Smooth muscle cell (in vitro differentiated cells): ENCODE data around the gene CDK9. TPM values are rescaled to one million over a fixed set of nuclear protein-coding genes. Genes with fewer than 3 reads are reported as not detected.
A peak's percentile ranks its signal among the peaks of the same experiment; 100 is the strongest.

Experiments used
- DNase-seq: peaks from one replicate; lab custom pipeline; 2025; ENCODE audit not compliant: unreplicated experiment; lab: John Stamatoyannopoulos, UW
- H2AFZ ChIP-seq: fragments of 200-600 bp; sonication (generic); 2 replicates; pipeline ENCODE4 v1.6.0; 2016; ENCODE audit warnings: antibody characterized with exemption, low read depth, mild to moderate bottlenecking
- H3F3A ChIP-seq: fragments of 200-600 bp; sonication (generic); 2 replicates; pipeline ENCODE4 v1.6.0; 2017; ENCODE audit warnings: antibody characterized with exemption, low read depth
- H3K27ac ChIP-seq: fragments of 200-600 bp; sonication (generic); 2 replicates; pipeline ENCODE4 v1.5.1; 2016; ENCODE audit warnings: low read depth, mild to moderate bottlenecking
- H3K27me3 ChIP-seq: fragments of 200-600 bp; sonication (generic); 2 replicates; pipeline ENCODE4 v1.6.1; 2016; ENCODE audit warnings: low read depth, mild to moderate bottlenecking
- H3K36me3 ChIP-seq: fragments of 200-600 bp; sonication (generic); 2 replicates; pipeline ENCODE4 v1.5.1; 2016; ENCODE audit warnings: low read depth
- H3K4me1 ChIP-seq: fragments of 200-600 bp; sonication (generic); 2 replicates; pipeline ENCODE4 v1.5.1; 2016; ENCODE audit warnings: low read depth
- H3K4me2 ChIP-seq: fragments of 200-600 bp; sonication (generic); 2 replicates; pipeline ENCODE4 v1.6.0; 2016; ENCODE audit warnings: mild to moderate bottlenecking
- H3K4me3 ChIP-seq: fragments of 200-600 bp; sonication (generic); 2 replicates; pipeline ENCODE4 v1.5.1; 2016; ENCODE audit warnings: mild to moderate bottlenecking
- H3K79me2 ChIP-seq: fragments of 200-600 bp; sonication (generic); 2 replicates; pipeline ENCODE4 v1.6.0; 2016; ENCODE audit warnings: low read depth, mild to moderate bottlenecking
- H3K9ac ChIP-seq: fragments of 200-600 bp; sonication (generic); 2 replicates; pipeline ENCODE4 v1.6.0; 2016; ENCODE audit warnings: low read depth
- H3K9me3 ChIP-seq: fragments of 200-600 bp; sonication (generic); replicated peaks from 2 replicates; pipeline ENCODE4 v1.5.1; 2016; ENCODE audit warnings: low read depth
- H4K20me1 ChIP-seq: fragments of 200-600 bp; sonication (generic); 2 replicates; pipeline ENCODE4 v1.6.0; 2016; ENCODE audit warnings: low read depth
- CTCF ChIP-seq: fragments of 200-600 bp; sonication (generic); IDR thresholded peaks from 2 replicates; pipeline ENCODE4 v1.5.1; 2017; ENCODE audit warnings: borderline replicate concordance, mild to moderate bottlenecking, antibody characterized with exemption; ENCODE audit not compliant: insufficient read depth, poor library complexity, severe bottlenecking
- WGBS: methylation state at CpG from one replicate; pipeline ENCODE4 v1.1.7; 2016; ENCODE audit warnings: low lambda C conversion rate; 5-methylcytosine and 5-hydroxymethylcytosine counted together
- polyA plus RNA-seq: library from polyadenylated mRNA; unstranded; fragments of >200 nt; fragmentation: Nextera tagmentation; extraction: Ambion mirVana; gene quantifications from 2 replicates; pipeline ENCODE4 v1.2.1, GENCODE V29; 2016
- total RNA-seq: library from RNA; depleted of rRNA; stranded (reverse); fragments of >200 nt; gene quantifications from 2 replicates; pipeline ENCODE4 v1.2.3, GENCODE V29; 2014

The CDK9 gene
- total and polyA plus RNA-seq, 2 experiments from 2014 or later, result 38.2 to 68.6 TPM

GRCh38 chr9:127765418-127765817 is 20.4 kb upstream of the CDK9 start:
- Histone ChIP-seq H3K27me3 (no peaks in the 10 kb centered on the region), H3K4me2 (no peak overlapping the region), H3K79me2 (no peaks in the 10 kb centered on the region), H3K36me3 (no peaks in the 10 kb centered on the region), H4K20me1 (no peaks in the 10 kb centered on the region), H3K27ac (no peak overlapping the region), H3K9ac (no peak overlapping the region), H3K4me3 (no peak overlapping the region), H3F3A (no peaks in the 10 kb centered on the region), H2AFZ (no peak overlapping the region), H3K4me1 (no peaks in the 10 kb centered on the region), H3K9me3 (no peaks in the 10 kb centered on the region)
- 91% methylated on average over 1 of the region's 1 CpG for WGBS
- DNase-seq, result no peak
- no peak for TF ChIP-seq CTCF

- no peaks in the 10 kb centered on the region for H3K79me2 ChIP-seq
- no peak overlapping the region for H3K9ac ChIP-seq
- H3K9me3 ChIP-seq, result no peaks in the 10 kb centered on the region
- no peaks in the 10 kb centered on the region for H3F3A ChIP-seq
- no peak for TF ChIP-seq CTCF
- peaks cover 8% of the 10 kb centered on the region for H3K4me1 ChIP-seq
- H3K27ac ChIP-seq, result no peak overlapping the region
- no peak overlapping the region for H3K4me2 ChIP-seq
- WGBS, result 68% methylated on average over 3 of the region's 3 CpGs
- no peaks in the 10 kb centered on the region for H3K36me3 ChIP-seq
- no peak overlapping the region for H2AFZ ChIP-seq
- H3K4me3 ChIP-seq, result no peak overlapping the region
- H4K20me1 ChIP-seq, result no peaks in the 10 kb centered on the region
- no peak for DNase-seq
- H3K27me3 ChIP-seq, result no peaks in the 10 kb centered on the region
These were observed 18.4 kb upstream of the CDK9 start for GRCh38 chr9:127767410-127767809.

GRCh38 chr9:127767909-127768331 is 17.9 kb upstream of the CDK9 start:
- Histone ChIP-seq H3K27me3 (no peaks in the 10 kb centered on the region), H3K9ac (no peak overlapping the region), H3K4me3 (no peak overlapping the region), H3K9me3 (no peaks in the 10 kb centered on the region), H3F3A (no peaks in the 10 kb centered on the region), H4K20me1 (no peaks in the 10 kb centered on the region), H3K4me1 (peaks cover 8% of the 10 kb centered on the region), H3K4me2 (peak overlapping the region; percentile 57), H3K36me3 (no peaks in the 10 kb centered on the region), H2AFZ (peak overlapping the region; percentile 58), H3K79me2 (no peaks in the 10 kb centered on the region), H3K27ac (peak overlapping the region; percentile 12)
- WGBS, result 16% methylated on average over 11 of the region's 13 CpGs
- no peak for DNase-seq
- TF ChIP-seq CTCF, result no peak

GRCh38 chr9:127768698-127769097 is 17.1 kb upstream of the CDK9 start:
- Histone ChIP-seq H4K20me1 (no peaks in the 10 kb centered on the region), H3K9me3 (no peaks in the 10 kb centered on the region), H3K27me3 (no peaks in the 10 kb centered on the region), H3K9ac (no peak overlapping the region), H3K79me2 (no peaks in the 10 kb centered on the region), H3K36me3 (no peaks in the 10 kb centered on the region), H3K4me1 (peaks cover 8% of the 10 kb centered on the region), H3K27ac (no peak overlapping the region), H3K4me3 (no peak overlapping the region), H2AFZ (peak overlapping the region; percentile 58), H3K4me2 (no peak overlapping the region), H3F3A (no peaks in the 10 kb centered on the region)
- WGBS, result 87% methylated on average over 6 of the region's 8 CpGs
- no peak for DNase-seq
- TF ChIP-seq CTCF, result no peak
